ACC112 (cell line): ENCODE measurements around the gene ZNF688.
A peak's percentile ranks its signal among the peaks of the same experiment; 100 is the strongest.
"Not testable (repeated sequence)": the region's sequence is repeated elsewhere in the genome, so short reads cannot be mapped to it uniquely, and the experiment has no call there.

Experiments
- H2AFZ ChIP-seq: fragments of 200-600 bp; sonication (generic); one replicate; pipeline ENCODE4 v1.6.0; 2017; ENCODE audit warnings: antibody characterized with exemption, low read length; ENCODE audit not compliant: unreplicated experiment
- H3K27ac ChIP-seq: fragments of 200-600 bp; sonication (generic); 2 replicates; pipeline ENCODE4 v1.5.1; 2014; ENCODE audit warnings: low read depth, mild to moderate bottlenecking, antibody characterized with exemption, low read length, moderate library complexity
- H3K27me3 ChIP-seq: fragments of 200-600 bp; sonication (generic); 2 replicates; pipeline ENCODE4 v1.6.1; 2014; ENCODE audit warnings: mild to moderate bottlenecking, antibody characterized with exemption, low read length, moderate library complexity, mixed read lengths; ENCODE audit not compliant: insufficient read depth
- H3K36me3 ChIP-seq: fragments of 200-600 bp; sonication (generic); 2 replicates; pipeline ENCODE4 v1.6.1; 2016; ENCODE audit warnings: mild to moderate bottlenecking, antibody characterized with exemption, low read length, moderate library complexity, mixed read lengths; ENCODE audit not compliant: insufficient read depth
- H3K4me1 ChIP-seq: fragments of 200-600 bp; sonication (generic); one replicate; pipeline ENCODE4 v1.6.1; 2016; ENCODE audit warnings: low read length, mixed read lengths; ENCODE audit not compliant: insufficient read depth, unreplicated experiment, control insufficient read depth
- H3K4me3 ChIP-seq: fragments of 200-600 bp; sonication (generic); 2 replicates; pipeline ENCODE4 v1.5.1; 2014; ENCODE audit warnings: mild to moderate bottlenecking, low read depth, low read length
- H3K79me2 ChIP-seq: fragments of 200-600 bp; sonication (generic); one replicate; pipeline ENCODE4 v1.6.0; 2016; ENCODE audit warnings: low read length; ENCODE audit not compliant: control insufficient read depth, unreplicated experiment, insufficient read depth

ZNF688 gene

GRCh38 chr16:30604316-30604947 lies 32.9 kb upstream of the ZNF688 start:
- H3K36me3 ChIP-seq = peaks cover 4% of the 10 kb centered on the region; the same call in 1 of the 2 replicates
- peaks cover 8% of the 10 kb centered on the region for H3K4me1 ChIP-seq
- H3K4me3 ChIP-seq = no peak overlapping the region

GRCh38 chr16:30603945-30604315 lies 32.4 kb upstream of the ZNF688 start:
- Histone ChIP-seq H3K4me3 (no peak overlapping the region), H3K36me3 (peaks cover 4% of the 10 kb centered on the region; the same call in 1 of the 2 replicates), H3K27ac (no peak overlapping the region), H2AFZ (no peak overlapping the region), H3K27me3 (no peaks in the 10 kb centered on the region), H3K79me2 (peaks cover 7% of the 10 kb centered on the region), H3K4me1 (peaks cover 8% of the 10 kb centered on the region)

More at GRCh38 chr16:30604316-30604947, 32.9 kb upstream of the ZNF688 start:
- H3K27ac ChIP-seq = no peak overlapping the region
- H3K79me2 ChIP-seq = peaks cover 11% of the 10 kb centered on the region
- no peak overlapping the region for H2AFZ ChIP-seq
- no peaks in the 10 kb centered on the region for H3K27me3 ChIP-seq

- peaks cover 4% of the 10 kb centered on the region; the same call in 1 of the 2 replicates for H3K36me3 ChIP-seq
- H3K27ac ChIP-seq = peak overlapping the region; percentile 4; the same call in 1 of the 2 replicates
- no peaks in the 10 kb centered on the region for H3K27me3 ChIP-seq
- no peaks in the 10 kb centered on the region for H3K79me2 ChIP-seq
- H3K4me3 ChIP-seq = no peak overlapping the region
- no peak overlapping the region for H2AFZ ChIP-seq
- H3K4me1 ChIP-seq = peaks cover 8% of the 10 kb centered on the region
Observed at GRCh38 chr16:30602616-30603277, 31.2 kb upstream of the ZNF688 start.

DNA sequence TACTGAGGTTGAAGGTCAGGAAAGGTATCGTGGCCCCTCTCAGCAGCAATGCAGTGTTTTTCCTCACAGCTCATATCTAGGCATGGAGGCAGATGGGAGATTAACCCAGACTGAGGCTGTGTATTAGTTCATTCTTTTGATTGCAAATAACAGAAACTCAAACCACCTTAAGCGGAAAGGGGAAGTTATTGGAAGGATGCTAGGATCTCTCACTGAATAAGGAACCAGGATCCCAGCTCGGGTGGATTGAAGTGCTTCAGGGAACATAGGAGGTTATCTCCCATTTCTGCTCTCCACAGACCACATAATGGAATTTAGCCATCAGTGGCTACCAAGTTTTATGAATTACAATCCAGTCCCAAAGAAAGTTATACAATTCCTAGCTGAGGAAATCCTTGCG lies 30.5 kb upstream of the ZNF688 start:
- no peaks in the 10 kb centered on the region for H3K79me2 ChIP-seq
- no peak overlapping the region for H3K27ac ChIP-seq
- H3K27me3 ChIP-seq = no peaks in the 10 kb centered on the region
- no peak overlapping the region for H3K4me3 ChIP-seq
- peaks cover 8% of the 10 kb centered on the region for H3K4me1 ChIP-seq
- H2AFZ ChIP-seq = no peak overlapping the region
- H3K36me3 ChIP-seq = peaks cover 4% of the 10 kb centered on the region; the same call in 1 of the 2 replicates

DNA sequence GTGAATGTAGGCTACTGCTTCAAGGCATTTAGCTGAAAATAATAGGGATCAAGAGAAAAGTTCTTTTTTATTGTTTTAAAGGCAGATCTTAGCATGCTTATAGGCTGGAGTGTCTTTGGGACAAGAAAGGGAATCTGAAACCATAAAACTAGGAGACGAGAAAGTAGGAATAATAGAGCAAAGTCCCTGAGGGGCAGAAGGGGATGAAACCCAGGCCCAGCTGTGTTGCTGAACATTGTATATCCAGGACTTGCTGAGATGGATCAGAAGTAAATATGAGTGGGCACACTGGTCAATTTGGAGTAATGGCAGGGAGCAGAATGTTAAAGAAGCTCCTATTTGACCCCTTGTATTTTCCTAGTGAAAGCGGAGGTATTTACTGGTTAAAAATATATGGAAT lies 29.4 kb upstream of the ZNF688 start:
- H3K27me3 ChIP-seq = no peaks in the 10 kb centered on the region
- no peak overlapping the region for H3K4me3 ChIP-seq
- peaks cover 4% of the 10 kb centered on the region; the same call in 1 of the 2 replicates for H3K36me3 ChIP-seq
- H3K4me1 ChIP-seq = peaks cover 8% of the 10 kb centered on the region
- H3K79me2 ChIP-seq = no peaks in the 10 kb centered on the region
- no peak overlapping the region for H3K27ac ChIP-seq
- no peak overlapping the region for H2AFZ ChIP-seq

DNA sequence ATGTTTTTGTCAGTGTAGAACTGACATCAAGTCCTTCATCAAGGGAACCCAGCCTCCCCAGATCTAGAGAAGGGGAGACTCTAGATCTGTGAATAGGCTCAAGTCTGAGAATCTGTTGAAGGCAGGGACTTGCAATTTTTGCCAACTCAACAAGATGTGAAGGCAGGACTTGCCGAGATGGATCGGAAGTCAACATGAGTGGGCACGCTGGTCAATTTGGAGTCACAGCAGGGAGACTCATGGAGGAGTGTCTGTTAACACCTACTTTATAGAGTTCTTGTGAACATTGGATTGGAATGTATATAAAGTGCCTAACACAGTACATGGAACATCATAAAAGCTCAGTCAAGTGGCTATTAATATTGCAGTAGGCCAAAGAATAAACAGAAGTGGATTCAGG lies 28.7 kb upstream of the ZNF688 start:
- peaks cover 8% of the 10 kb centered on the region for H3K4me1 ChIP-seq
- no peak overlapping the region for H3K4me3 ChIP-seq

GRCh38 chr16:30592871-30593270 lies 21.4 kb upstream of the ZNF688 start:
- peaks cover 4% of the 10 kb centered on the region for H3K79me2 ChIP-seq
- H3K4me3 ChIP-seq = no peak overlapping the region
- H2AFZ ChIP-seq = no peak overlapping the region
- H3K4me1 ChIP-seq = no peaks in the 10 kb centered on the region
- H3K36me3 ChIP-seq = no peaks in the 10 kb centered on the region
- no peaks in the 10 kb centered on the region for H3K27me3 ChIP-seq
- H3K27ac ChIP-seq = no peak overlapping the region

More for the DNA sequence above, 28.7 kb upstream of the ZNF688 start:
- H2AFZ ChIP-seq = no peak overlapping the region
- no peaks in the 10 kb centered on the region for H3K27me3 ChIP-seq
- H3K79me2 ChIP-seq = no peaks in the 10 kb centered on the region
- H3K27ac ChIP-seq = no peak overlapping the region
- H3K36me3 ChIP-seq = peaks cover 4% of the 10 kb centered on the region; the same call in 1 of the 2 replicates

DNA sequence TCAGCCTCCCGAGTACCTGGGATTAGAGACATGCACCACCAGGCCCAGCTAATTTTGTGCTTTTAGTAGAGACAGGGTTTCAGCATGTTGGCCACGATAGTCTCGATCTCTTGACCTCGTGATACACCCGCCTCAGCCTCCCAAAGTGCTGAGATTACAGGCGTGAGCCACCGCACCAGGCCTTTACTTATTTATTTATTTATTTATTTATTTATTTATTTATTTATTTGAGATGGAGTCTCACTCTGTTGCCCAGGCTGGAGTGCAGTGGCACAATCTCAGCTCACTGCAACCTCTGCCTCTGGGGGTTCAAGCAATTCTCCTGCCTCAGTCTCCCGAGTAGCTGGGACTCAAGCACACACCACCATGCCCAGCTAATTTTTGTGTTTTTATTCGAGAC lies 19.4 kb upstream of the ZNF688 start:
- not testable (repeated sequence) for H3K36me3 ChIP-seq, H3K27me3 ChIP-seq, H2AFZ ChIP-seq, H3K4me1 ChIP-seq, H3K27ac ChIP-seq, H3K4me3 ChIP-seq
- H3K79me2 ChIP-seq = peaks cover 16% of the 10 kb centered on the region

- not testable (repeated sequence) for H3K4me3 ChIP-seq
Observed at GRCh38 chr16:30589582-30589981, 18.1 kb upstream of the ZNF688 start.

DNA sequence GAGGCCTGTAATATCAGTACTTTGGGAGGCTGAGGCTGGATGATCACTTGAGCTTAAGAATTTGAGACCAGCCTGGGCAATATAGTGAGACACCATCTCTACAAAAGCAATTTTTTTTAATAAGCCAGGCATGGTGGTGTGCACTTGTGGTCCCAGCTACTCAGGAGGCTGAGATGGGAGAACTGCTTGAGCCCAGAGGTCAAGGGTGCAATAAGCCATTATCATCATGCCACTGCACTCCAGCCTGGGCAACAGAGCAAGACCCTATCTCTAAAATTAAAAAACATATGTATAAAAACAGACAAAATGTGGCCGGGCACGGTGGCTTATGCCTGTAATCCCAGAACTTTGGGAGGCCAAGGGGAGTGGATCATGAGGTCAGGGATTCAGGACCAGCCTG lies 17.1 kb upstream of the ZNF688 start:
- H2AFZ ChIP-seq = no peak overlapping the region
- H3K79me2 ChIP-seq = peaks cover 28% of the 10 kb centered on the region
- H3K4me3 ChIP-seq = no peak overlapping the region
- no peaks in the 10 kb centered on the region for H3K36me3 ChIP-seq
- peaks cover 5% of the 10 kb centered on the region for H3K4me1 ChIP-seq
- no peak overlapping the region for H3K27ac ChIP-seq
- no peaks in the 10 kb centered on the region for H3K27me3 ChIP-seq

More at GRCh38 chr16:30589582-30589981, 18.1 kb upstream of the ZNF688 start:
- not testable (repeated sequence) for H3K36me3 ChIP-seq, H3K4me1 ChIP-seq, H3K27me3 ChIP-seq, H2AFZ ChIP-seq, H3K27ac ChIP-seq
- H3K79me2 ChIP-seq = peaks cover 22% of the 10 kb centered on the region
